ENCODE data around the gene SULT6B1. TPM values are rescaled to one million over a fixed set of nuclear protein-coding genes. Genes with fewer than 3 reads are reported as not detected.
"Not testable (repeated sequence)": the region's sequence is repeated elsewhere in the genome, so short reads cannot be mapped to it uniquely, and the experiment has no call there.

SULT6B1 gene, protein sequence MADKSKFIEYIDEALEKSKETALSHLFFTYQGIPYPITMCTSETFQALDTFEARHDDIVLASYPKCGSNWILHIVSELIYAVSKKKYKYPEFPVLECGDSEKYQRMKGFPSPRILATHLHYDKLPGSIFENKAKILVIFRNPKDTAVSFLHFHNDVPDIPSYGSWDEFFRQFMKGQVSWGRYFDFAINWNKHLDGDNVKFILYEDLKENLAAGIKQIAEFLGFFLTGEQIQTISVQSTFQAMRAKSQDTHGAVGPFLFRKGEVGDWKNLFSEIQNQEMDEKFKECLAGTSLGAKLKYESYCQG
- total RNA-seq = not detected
- polyA plus RNA-seq = not detected

DNA sequence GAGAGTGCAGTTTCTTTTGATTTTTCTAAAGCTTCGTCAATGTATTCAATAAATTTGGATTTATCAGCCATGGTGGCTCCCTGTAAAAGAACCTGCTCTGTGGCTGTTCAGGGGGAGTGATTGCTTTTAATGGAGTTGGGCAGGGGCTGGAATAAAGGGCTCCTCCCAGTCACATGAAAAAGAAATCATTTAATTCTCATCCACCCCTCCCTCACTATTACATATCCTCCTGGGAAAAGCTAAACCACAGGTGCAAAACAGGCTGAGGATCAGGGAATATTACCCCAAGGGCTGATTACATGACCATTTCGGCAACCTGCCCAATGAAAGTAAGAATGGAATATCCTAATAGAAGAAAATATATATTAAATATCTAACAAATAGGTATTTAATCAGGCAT, at the start of gene SULT6B1:
TSS of gene SULT6B1 (minus strand) at position 101 of the 400 bp plus-strand sequence. CDS start at position 71, 30 bp downstream.
- Histone ChIP-seq H3K27me3 (ENCODE audit: control insufficient read depth, insufficient read depth, low read length) (peaks cover 13% of the 10 kb centered on the region), H3K27ac (ENCODE audit: insufficient read depth, low read length, poor library complexity, severe bottlenecking) (no peak within 1 kb of the TSS), H3K9me3 (ENCODE audit: control insufficient read depth in 2 of 2, low read length in 2 of 2) (no peaks in the 10 kb centered on the region), H3K4me1 (ENCODE audit: control insufficient read depth, insufficient read depth, low read length, poor library complexity, severe bottlenecking) (no peaks in the 10 kb centered on the region), H3K36me3 (ENCODE audit: control insufficient read depth, insufficient read depth, low read length) (no peaks in the 10 kb centered on the region), H3K4me3 (ENCODE audit: low read depth, low read length) (no peak within 1 kb of the TSS)
- no peaks in the 10 kb centered on the region for H3K9me3 Mint-ChIP-seq
- no peak for ATAC-seq (ENCODE audit: low read depth in 2 of 2)
- H3K27ac Mint-ChIP-seq = no peak within 1 kb of the TSS
- DNase-seq = no peak
- no peak within 1 kb of the TSS for H3K4me3 Mint-ChIP-seq
- no peaks in the 10 kb centered on the region for H3K36me3 Mint-ChIP-seq
- peaks cover 23% of the 10 kb centered on the region for H3K27me3 Mint-ChIP-seq
- H3K4me1 Mint-ChIP-seq = no peaks in the 10 kb centered on the region

DNA sequence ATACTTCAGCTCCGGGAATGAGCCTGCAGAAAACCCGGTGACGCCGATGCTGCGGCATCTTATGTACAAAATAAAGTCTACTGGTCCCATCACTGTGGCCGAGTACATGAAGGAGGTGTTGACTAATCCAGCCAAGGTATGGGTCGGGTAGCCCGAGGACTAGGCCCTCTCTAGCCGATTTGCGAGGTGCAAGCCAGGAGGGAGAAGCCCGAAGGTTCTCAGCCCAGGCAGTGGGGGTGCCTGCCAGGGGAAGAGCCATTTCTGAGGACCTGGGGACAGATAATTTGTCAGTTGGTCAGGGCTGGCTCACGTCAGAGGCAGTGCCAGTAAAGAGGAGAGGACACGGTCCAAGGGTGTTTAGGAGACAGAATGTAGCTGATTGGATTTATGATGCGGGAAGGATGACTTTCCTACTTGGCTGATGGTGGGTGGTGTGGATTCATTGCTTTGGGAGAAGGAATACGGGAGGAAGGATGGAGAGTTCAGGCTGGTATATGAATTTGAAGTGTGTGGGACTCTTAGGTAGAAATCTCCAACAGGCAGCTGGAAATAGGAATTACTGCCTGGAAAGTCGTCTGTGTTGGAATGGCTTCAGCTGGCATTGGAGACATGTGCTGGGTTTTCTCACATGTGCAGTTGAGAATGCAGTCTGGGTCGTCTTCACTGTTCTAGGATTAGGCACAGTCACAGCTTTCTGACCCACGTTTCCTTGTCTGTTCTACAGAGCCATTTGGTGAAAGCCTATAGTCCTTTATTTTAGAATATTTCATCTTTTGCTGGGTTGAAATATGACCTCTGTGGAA, 43.9 kb upstream of the SULT6B1 start:
- H3K4me1 ChIP-seq (ENCODE audit: control insufficient read depth, insufficient read depth, low read length, poor library complexity, severe bottlenecking) = peaks cover 38% of the 10 kb centered on the region
- Mint-ChIP-seq H3K9me3 (no peaks in the 10 kb centered on the region), H3K4me3 (no peak overlapping the region), H3K4me1 (peaks cover 9 to 35% (median 24%) of the 10 kb centered on the region in 4 donors), H3K27ac (no peak overlapping the region), H3K36me3 (peaks cover 25% of the 10 kb centered on the region), H3K27me3 (no peaks in the 10 kb centered on the region)
- H3K9me3 ChIP-seq (ENCODE audit: control insufficient read depth in 2 of 2, low read length in 2 of 2) = no peaks in the 10 kb centered on the region
- H3K27me3 ChIP-seq (ENCODE audit: control insufficient read depth, insufficient read depth, low read length) = no peaks in the 10 kb centered on the region
- DNase-seq (no peak), ATAC-seq (ENCODE audit: low read depth in 2 of 2) (no peak)
- H3K36me3 ChIP-seq (ENCODE audit: control insufficient read depth, insufficient read depth, low read length) = peaks cover 20% of the 10 kb centered on the region
- peak overlapping the region; percentile 98 for H3K4me3 ChIP-seq (ENCODE audit: low read depth, low read length)
- peak overlapping the region; percentile 92 for H3K27ac ChIP-seq (ENCODE audit: insufficient read depth, low read length, poor library complexity, severe bottlenecking)

DNA sequence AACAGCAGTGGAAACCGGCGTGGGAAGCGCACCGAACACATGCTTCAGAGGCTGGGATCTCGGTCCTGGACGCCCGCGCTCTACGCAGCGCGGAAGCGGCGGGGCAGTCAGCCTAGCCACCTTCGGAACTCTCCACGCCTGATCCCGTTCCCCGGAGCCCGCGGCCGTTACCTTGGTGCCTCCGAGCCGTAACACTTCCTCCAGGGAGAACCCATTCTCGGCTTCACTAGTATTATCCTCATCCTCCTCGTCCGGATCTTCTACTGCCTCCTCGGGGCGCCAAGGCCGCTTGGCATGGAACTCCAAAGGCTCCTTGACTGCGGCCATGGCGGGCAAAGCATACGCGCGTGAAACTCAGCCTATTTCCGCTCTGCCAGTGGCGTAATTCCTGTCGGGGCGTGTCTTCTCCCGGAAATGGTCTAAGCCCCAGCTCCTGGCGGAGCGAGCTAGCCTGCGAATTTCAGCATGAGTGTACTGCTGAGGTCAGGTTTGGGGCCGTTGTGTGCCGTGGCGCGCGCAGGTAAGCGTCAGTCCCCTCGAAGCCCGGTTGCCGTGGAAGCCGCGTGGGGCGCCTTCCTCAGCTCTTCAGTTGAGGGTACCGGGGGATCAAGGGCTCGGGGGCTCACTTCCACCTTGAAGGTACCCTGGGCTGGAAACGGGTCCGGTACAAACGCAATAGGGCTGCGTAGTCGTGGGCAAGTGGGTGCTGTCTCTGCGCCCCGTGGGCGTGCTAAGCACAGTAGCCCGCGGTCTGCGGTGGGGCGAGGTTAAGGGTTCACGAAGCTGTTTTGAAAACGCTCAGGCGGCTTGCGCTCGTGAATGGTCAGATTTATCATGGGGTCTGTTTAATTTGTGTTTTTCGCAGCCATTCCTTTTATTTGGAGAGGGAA, 43.0 kb upstream of the SULT6B1 start, which contains the start of the genes CEBPZ and NDUFAF7:
TSS of gene CEBPZ (minus strand) at position 356 of the 890 bp plus-strand sequence. CDS start at position 327, 29 bp downstream.
TSS of gene NDUFAF7 (plus strand) at position 418 of the 890 bp plus-strand sequence. CDS start at position 466, 48 bp downstream.
- peak within 1 kb of the TSS; percentile 92 for H3K27ac ChIP-seq (ENCODE audit: insufficient read depth, low read length, poor library complexity, severe bottlenecking)
- no peak within 1 kb of the TSS for H3K27ac Mint-ChIP-seq
- peaks cover 45% of the 10 kb centered on the region for H3K4me1 ChIP-seq (ENCODE audit: control insufficient read depth, insufficient read depth, low read length, poor library complexity, severe bottlenecking)
- H3K36me3 ChIP-seq (ENCODE audit: control insufficient read depth, insufficient read depth, low read length) = peaks cover 25% of the 10 kb centered on the region
- peak; percentile 84 to 91 (median 85) for DNase-seq
- no peaks in the 10 kb centered on the region for H3K27me3 ChIP-seq (ENCODE audit: control insufficient read depth, insufficient read depth, low read length)
- H3K36me3 Mint-ChIP-seq = peaks cover 29% of the 10 kb centered on the region
- H3K4me1 Mint-ChIP-seq = peaks cover 9 to 42% (median 30%) of the 10 kb centered on the region in 4 donors
- H3K4me3 Mint-ChIP-seq = no peak within 1 kb of the TSS
- no peaks in the 10 kb centered on the region for H3K27me3 Mint-ChIP-seq
- H3K9me3 ChIP-seq (ENCODE audit: control insufficient read depth in 2 of 2, low read length in 2 of 2) = no peaks in the 10 kb centered on the region
- peak; percentile 92 to 93 for ATAC-seq (ENCODE audit: low read depth in 2 of 2)
- peak within 1 kb of the TSS; percentile 98 for H3K4me3 ChIP-seq (ENCODE audit: low read depth, low read length)
- H3K9me3 Mint-ChIP-seq = no peaks in the 10 kb centered on the region

DNA sequence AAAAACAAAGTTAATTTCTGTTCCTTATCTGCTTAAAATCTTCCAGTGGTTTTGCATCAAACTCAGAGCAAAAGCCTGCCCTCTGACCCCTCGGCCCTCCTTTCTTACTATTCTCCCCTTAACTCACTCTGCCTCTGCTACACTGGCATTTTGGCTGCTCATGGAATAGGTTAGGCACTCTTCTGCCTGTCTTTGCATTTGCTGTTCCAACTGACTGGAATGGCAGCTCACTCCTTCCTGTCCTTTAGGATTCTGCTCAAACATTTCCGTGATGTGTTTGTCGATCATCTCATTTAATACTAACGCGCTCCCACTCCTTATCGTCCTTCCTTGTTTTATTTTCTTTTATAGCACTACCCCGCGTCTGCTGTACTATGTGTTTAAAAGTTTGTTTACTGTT, 42.1 kb upstream of the SULT6B1 start:
- H3K36me3 ChIP-seq (ENCODE audit: control insufficient read depth, insufficient read depth, low read length) = peaks cover 29% of the 10 kb centered on the region
- DNase-seq (no peak), ATAC-seq (ENCODE audit: low read depth in 2 of 2) (no peak)
- Mint-ChIP-seq H3K36me3 (peaks cover 24% of the 10 kb centered on the region), H3K9me3 (no peaks in the 10 kb centered on the region), H3K27me3 (no peaks in the 10 kb centered on the region), H3K4me1 (peaks cover 3 to 48% (median 33%) of the 10 kb centered on the region in 4 donors), H3K27ac (no peak overlapping the region), H3K4me3 (no peak overlapping the region)
- H3K27me3 ChIP-seq (ENCODE audit: control insufficient read depth, insufficient read depth, low read length) = no peaks in the 10 kb centered on the region
- H3K4me3 ChIP-seq (ENCODE audit: low read depth, low read length) = peak overlapping the region; percentile 98
- peak overlapping the region; percentile 92 for H3K27ac ChIP-seq (ENCODE audit: insufficient read depth, low read length, poor library complexity, severe bottlenecking)
- H3K9me3 ChIP-seq (ENCODE audit: control insufficient read depth in 2 of 2, low read length in 2 of 2) = no peaks in the 10 kb centered on the region
- peaks cover 49% of the 10 kb centered on the region for H3K4me1 ChIP-seq (ENCODE audit: control insufficient read depth, insufficient read depth, low read length, poor library complexity, severe bottlenecking)

DNA sequence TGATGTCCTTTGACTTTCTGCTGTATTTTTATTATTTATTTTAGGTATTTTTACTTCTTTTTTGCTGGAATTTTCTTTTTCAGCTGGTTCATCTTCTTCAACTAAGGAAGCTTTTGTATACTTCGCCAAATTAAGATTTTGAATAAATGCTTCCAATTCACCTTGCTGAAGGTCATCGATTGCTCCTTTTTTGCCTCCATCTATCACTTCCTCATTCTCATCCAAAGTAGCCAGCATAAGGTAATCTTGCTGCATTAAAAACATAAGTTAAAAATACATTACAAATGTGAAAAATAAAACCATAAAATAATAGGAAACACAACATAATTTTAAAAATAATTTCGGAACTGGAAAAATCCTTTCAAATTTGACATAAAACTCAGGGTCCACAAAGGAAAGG, 40.3 kb upstream of the SULT6B1 start:
- Histone ChIP-seq H3K4me3 (ENCODE audit: low read depth, low read length) (peak overlapping the region; percentile 98), H3K9me3 (ENCODE audit: control insufficient read depth in 2 of 2, low read length in 2 of 2) (no peaks in the 10 kb centered on the region), H3K36me3 (ENCODE audit: control insufficient read depth, insufficient read depth, low read length) (peaks cover 32% of the 10 kb centered on the region), H3K4me1 (ENCODE audit: control insufficient read depth, insufficient read depth, low read length, poor library complexity, severe bottlenecking) (peaks cover 54% of the 10 kb centered on the region), H3K27ac (ENCODE audit: insufficient read depth, low read length, poor library complexity, severe bottlenecking) (no peak overlapping the region), H3K27me3 (ENCODE audit: control insufficient read depth, insufficient read depth, low read length) (no peaks in the 10 kb centered on the region)
- Mint-ChIP-seq H3K4me1 (peaks cover 17 to 47% (median 33%) of the 10 kb centered on the region in 4 donors), H3K27ac (no peak overlapping the region), H3K4me3 (no peak overlapping the region), H3K9me3 (no peaks in the 10 kb centered on the region), H3K27me3 (no peaks in the 10 kb centered on the region), H3K36me3 (peaks cover 21% of the 10 kb centered on the region)
- no peak for DNase-seq
- ATAC-seq (ENCODE audit: low read depth in 2 of 2) = no peak

DNA sequence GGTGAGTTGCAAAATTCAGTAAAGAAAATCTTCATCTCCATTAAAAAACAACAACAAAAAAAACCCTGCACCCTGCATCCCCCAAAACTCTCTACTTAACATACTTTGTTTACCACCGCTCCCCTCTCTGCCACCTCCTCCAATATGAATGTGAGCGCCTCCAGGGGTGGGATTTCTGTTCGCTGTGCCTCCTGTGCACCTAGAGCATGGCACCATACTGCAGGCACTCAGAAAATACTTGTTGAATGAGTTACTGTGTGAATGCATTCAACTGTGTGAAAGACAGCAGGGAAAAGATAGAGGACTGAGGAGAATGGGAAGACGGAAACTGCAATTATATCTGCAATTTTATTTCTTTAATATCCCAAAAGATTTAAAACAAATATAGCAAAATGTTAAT, 38.4 kb upstream of the SULT6B1 start:
- no peaks in the 10 kb centered on the region for H3K9me3 Mint-ChIP-seq
- peak overlapping the region in 2 of 4 donors; percentile 3 to 6 for H3K4me3 Mint-ChIP-seq
- DNase-seq (no peak), ATAC-seq (ENCODE audit: low read depth in 2 of 2) (no peak)
- no peaks in the 10 kb centered on the region for H3K27me3 Mint-ChIP-seq
- Histone ChIP-seq H3K27ac (ENCODE audit: insufficient read depth, low read length, poor library complexity, severe bottlenecking) (no peak overlapping the region), H3K4me3 (ENCODE audit: low read depth, low read length) (no peak overlapping the region), H3K27me3 (ENCODE audit: control insufficient read depth, insufficient read depth, low read length) (no peaks in the 10 kb centered on the region), H3K36me3 (ENCODE audit: control insufficient read depth, insufficient read depth, low read length) (peaks cover 49% of the 10 kb centered on the region), H3K4me1 (ENCODE audit: control insufficient read depth, insufficient read depth, low read length, poor library complexity, severe bottlenecking) (peaks cover 42% of the 10 kb centered on the region), H3K9me3 (ENCODE audit: control insufficient read depth in 2 of 2, low read length in 2 of 2) (no peaks in the 10 kb centered on the region)
- peaks cover 27 to 61% (median 46%) of the 10 kb centered on the region in 4 donors for H3K4me1 Mint-ChIP-seq
- peaks cover 34% of the 10 kb centered on the region for H3K36me3 Mint-ChIP-seq
- no peak overlapping the region for H3K27ac Mint-ChIP-seq

DNA sequence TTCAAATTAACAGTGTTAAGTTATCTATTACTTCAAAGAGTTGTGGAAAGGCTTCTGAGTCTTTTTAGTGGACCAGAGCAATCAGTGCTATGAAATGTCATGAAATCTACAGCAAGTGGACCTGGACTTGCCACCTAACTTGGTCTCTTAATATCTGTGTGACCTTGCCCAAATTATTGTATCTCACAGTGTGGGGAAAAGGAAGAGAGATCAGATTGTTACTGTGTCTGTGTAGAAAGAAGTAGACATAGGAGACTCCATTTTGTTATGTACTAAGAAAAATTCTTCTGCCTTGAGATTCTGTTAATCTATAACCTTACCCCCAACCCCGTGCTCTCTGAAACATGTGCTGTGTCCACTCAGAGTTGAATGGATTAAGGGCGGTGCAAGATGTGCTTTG, 36.7 kb upstream of the SULT6B1 start:
- Mint-ChIP-seq H3K4me3 (peak overlapping the region in 2 of 4 donors; percentile 42 to 52), H3K36me3 (peaks cover 48% of the 10 kb centered on the region), H3K4me1 (peaks cover 27 to 61% (median 46%) of the 10 kb centered on the region in 4 donors)
- H3K27ac ChIP-seq (ENCODE audit: insufficient read depth, low read length, poor library complexity, severe bottlenecking); H3K27ac Mint-ChIP-seq; H3K27me3 ChIP-seq (ENCODE audit: control insufficient read depth, insufficient read depth, low read length); DNase-seq; ATAC-seq (ENCODE audit: low read depth in 2 of 2); H3K27me3 Mint-ChIP-seq; H3K9me3 ChIP-seq (ENCODE audit: control insufficient read depth in 2 of 2, low read length in 2 of 2); H3K9me3 Mint-ChIP-seq: not testable (repeated sequence)
- Histone ChIP-seq H3K4me1 (ENCODE audit: control insufficient read depth, insufficient read depth, low read length, poor library complexity, severe bottlenecking) (peaks cover 32% of the 10 kb centered on the region), H3K36me3 (ENCODE audit: control insufficient read depth, insufficient read depth, low read length) (peaks cover 64% of the 10 kb centered on the region), H3K4me3 (ENCODE audit: low read depth, low read length) (peak overlapping the region; percentile 34)

Data from CD4-positive, CD25-positive, alpha-beta regulatory T cell (primary cell).